Epithelial cell of esophagus (primary cell): ENCODE measurements around the gene TLE2.
"Not testable (repeated sequence)": the region's sequence is repeated elsewhere in the genome, so short reads cannot be mapped to it uniquely, and the experiment has no call there.

Experiments used
- DNase-seq: peaks from one replicate; pipeline ENCODE4 v3.0.0; 2010; ENCODE audit warnings: low read depth
- H3K4me3 ChIP-seq: 2 replicates; pipeline ENCODE4 v1.5.1; 2011; ENCODE audit warnings: mild to moderate bottlenecking, low read length, control low read depth
- CTCF ChIP-seq: IDR thresholded peaks from 2 replicates; pipeline ENCODE4 v1.5.1; 2011; ENCODE audit warnings: low read depth, mild to moderate bottlenecking, low read length, control low read depth, inconsistent platforms; ENCODE audit not compliant: insufficient read depth; ENCODE audit errors: missing control alignments

TLE2 gene

GRCh38 chr19:3019211-3019854 is 9.7 kb downstream of the TLE2 start:
- TF ChIP-seq CTCF = no peak

GRCh38 chr19:3017923-3018322 is 11.2 kb downstream of the TLE2 start:
- TF ChIP-seq CTCF = no peak
- H3K4me3 ChIP-seq = no peak overlapping the region
- DNase-seq = no peak

More at GRCh38 chr19:3019211-3019854, 9.7 kb downstream of the TLE2 start:
- H3K4me3 ChIP-seq = no peak overlapping the region
- DNase-seq = no peak

- DNase-seq = no peak
- TF ChIP-seq CTCF = no peak
- no peak overlapping the region for H3K4me3 ChIP-seq
Measured at GRCh38 chr19:3015126-3016057, 13.7 kb downstream of the TLE2 start.

GRCh38 chr19:3014135-3014534 is 14.9 kb downstream of the TLE2 start:
- DNase-seq = no peak
- H3K4me3 ChIP-seq = no peak overlapping the region
- TF ChIP-seq CTCF = no peak

GRCh38 chr19:3013263-3013725 is 15.8 kb downstream of the TLE2 start:
- H3K4me3 ChIP-seq = no peak overlapping the region
- no peak for DNase-seq
- no peak for TF ChIP-seq CTCF

GRCh38 chr19:3012621-3013262 is 16.3 kb downstream of the TLE2 start:
- H3K4me3 ChIP-seq = no peak overlapping the region
- TF ChIP-seq CTCF = no peak
- no peak for DNase-seq

GRCh38 chr19:3012059-3012458 is 17.0 kb downstream of the TLE2 start:
- not testable (repeated sequence) for H3K4me3 ChIP-seq

More at GRCh38 chr19:3012059-3012458, 17.0 kb downstream of the TLE2 start:
- not testable (repeated sequence) for DNase-seq
